ENCODE data around the gene ADGRA1.

GRCh38 chr10:133050371-133050770 is 37.4 kb upstream of the ADGRA1 start:
- no peak for TF ChIP-seq CTCF (conservative IDR thresholded peaks at IDR 0.05; ENCODE audit: low read length)
- TF ChIP-seq EZH2phosphoT487 (IDR thresholded peaks at IDR 0.05; ENCODE audit: borderline replicate concordance), result no peak
